NCI-H1105 treated with DMSO at 0.1 percent for 48 hours (cell line): ENCODE results near the gene COMMD8.

Experiments
- DNase-seq: peaks from one replicate; lab custom pipeline; 2025; lab: John Stamatoyannopoulos, UW

COMMD8 gene

DNA sequence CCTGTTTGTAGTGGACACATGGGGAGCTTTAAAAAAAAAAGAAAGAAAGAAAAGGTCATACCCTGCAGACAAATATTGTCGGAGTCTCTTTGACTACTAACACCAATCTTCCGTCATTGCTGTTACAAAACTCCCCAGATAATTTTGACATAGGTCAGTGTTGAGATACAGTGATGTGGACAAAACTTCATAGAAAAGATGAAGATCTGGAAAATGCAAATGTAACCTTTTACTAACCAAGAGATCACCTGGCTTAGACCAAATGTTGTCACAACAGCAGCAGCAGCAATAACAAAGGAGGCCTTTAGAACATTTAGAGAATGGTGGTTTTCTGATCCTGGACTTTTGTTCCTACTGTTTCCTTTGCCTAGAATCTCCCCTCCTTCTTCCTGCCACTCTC is 8.1 kb upstream of the COMMD8 start:
- no peak for DNase-seq

DNA sequence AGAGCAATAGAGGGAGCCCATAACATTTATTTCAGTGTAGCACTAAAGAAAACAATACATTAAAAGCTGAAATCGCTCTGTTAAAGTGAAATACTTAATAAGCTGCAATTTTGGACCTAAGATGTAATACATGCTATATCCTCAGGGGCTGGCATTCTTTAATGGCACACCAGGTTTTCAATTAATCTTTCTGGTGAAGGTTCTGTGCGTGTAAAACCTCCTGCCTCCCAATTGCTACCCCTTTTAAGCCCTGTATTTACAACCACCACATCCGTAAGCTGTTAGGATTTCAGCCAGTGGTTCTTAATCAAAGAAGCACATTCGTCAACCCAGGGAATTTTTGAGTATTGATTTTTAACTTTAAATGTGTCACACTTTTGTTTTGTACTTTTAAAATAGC is 7.6 kb upstream of the COMMD8 start:
- DNase-seq = no peak

DNA sequence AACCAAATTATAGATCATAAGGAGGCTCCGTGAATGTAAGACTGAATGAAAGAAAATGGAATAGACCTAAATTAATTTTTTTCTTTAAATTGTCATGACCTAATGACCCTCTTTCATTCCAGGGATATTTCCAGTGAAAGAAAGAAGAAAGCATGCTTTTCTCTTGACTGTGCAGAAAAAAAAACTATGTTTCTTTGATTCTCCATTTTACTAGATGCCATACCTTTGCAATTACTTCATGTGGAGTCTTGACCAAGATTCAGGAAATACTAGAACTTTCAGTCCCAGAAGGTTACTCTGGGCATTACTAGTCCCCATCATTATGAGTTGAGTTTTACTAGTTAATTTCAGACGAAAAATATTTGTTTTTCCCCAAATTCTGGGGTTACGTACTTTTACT is 6.4 kb upstream of the COMMD8 start:
- no peak for DNase-seq

DNA sequence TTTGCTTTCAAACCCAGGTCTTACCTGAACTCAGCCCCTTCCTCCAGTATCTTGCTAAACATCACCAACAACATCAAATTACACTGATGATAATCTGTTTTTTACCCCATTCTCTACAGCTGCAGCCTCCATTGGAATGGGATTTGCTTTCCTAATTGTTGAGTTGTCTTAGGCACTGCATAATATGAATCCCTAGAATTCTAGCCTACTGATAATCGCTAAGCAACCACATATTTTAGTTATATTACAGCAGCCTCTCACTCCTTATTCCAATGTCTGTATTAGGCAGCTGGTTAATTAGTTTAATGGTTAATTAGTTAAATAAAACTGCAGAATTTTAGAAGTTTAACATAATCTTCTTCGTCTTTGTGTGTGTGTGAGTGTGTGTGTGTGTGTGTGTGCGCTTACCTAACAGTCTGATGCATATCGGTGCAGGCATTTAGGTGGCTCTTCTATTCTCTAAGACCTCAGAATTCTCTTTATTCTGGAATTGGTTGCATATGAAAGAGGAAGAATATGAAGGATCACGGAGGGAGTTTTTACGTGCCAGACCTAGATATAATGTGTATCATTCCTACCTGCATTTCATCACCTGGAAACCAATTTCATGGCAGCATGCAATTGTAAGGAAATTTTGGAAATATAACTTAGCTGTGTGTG is 5.3 kb upstream of the COMMD8 start:
- DNase-seq = no peak

GRCh38 chr4:47466056-47466785 is 2.7 kb upstream of the COMMD8 start:
- DNase-seq = no peak

- DNase-seq = no peak
Observed at GRCh38 chr4:47465004-47465403, 1.5 kb upstream of the COMMD8 start.

- DNase-seq = no peak
Observed at GRCh38 chr4:47462799-47463234, 685 bp downstream of the COMMD8 start.

DNA sequence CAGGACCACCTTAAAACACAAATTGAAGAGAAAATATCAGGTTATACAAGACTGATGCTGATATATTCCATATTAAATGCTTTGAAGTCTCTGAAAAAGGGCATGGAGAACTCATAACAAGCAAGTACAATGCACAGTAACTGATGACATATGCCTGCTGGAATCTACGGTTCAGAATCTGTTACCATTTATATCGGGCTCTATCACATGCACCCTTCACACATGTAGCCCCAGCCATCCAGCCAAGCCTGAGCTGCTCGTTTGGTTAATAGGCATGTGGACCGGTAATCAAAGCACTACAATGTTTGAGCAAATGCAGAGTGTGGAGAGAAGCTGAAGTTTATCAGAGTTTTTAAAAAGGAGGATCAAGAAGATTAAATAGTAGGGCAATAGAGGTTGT is 11.8 kb downstream of the COMMD8 start:
- DNase-seq = no peak

GRCh38 chr4:47444031-47444430 is 19.5 kb downstream of the COMMD8 start:
- DNase-seq = no peak

DNA sequence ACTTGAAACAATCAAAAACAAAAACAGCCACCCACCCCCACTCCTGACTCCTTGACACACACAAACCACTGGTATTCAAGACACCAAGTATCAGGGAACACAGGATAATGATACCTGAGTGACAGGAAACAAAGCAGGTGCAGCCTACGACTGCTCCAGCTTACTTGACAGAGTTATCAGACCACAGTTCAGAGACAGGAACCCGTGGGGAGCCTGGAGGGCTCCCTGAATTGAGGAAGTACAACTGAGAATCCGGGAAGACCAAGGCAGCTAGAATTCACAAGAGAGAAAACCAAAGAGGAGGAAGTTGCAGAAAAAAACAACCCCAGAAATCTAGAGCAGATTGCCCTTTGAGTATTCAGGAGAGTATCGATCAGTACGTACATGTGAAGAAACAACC is 20.5 kb downstream of the COMMD8 start:
- DNase-seq = no peak

GRCh38 chr4:47434931-47435330 is 28.6 kb downstream of the COMMD8 start:
- DNase-seq = no peak

DNA sequence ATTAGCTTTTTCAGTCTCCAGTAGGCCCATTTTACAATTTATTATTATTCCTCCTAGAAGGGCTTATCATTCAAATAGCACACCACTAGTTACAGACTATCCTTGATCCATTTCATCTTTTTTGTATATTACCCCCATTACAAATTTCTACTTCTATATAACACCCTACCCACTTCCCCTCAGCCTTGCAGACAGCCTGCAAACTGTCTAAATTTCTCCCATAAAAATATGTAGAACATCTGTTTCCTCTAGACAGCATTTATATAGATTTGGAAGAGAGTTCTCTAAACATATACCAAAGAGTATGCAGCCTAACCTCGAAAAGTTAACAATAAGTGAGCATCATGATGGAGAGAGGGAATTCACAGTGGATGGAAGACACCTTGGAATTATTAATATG is 30.8 kb downstream of the COMMD8 start:
- DNase-seq = no peak

DNA sequence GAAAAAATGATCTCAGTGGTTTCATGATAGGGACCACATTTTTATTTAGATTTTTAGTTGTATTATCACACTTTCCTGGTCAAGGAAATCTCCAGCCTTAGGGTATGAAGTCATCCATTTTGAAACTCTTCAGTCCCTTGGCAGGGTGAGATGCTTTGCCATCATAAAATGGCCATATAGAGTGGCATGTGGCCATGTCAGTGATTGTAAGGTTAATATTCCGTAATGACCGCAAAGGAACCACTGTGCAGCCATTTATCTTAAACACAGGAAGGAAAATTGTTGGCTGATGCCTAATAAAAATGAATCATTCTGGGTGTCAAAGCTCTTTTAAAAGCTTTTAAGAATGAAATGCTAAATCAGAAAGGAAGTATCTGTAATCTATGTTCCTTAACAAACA is 35.6 kb downstream of the COMMD8 start:
- no peak for DNase-seq

DNA sequence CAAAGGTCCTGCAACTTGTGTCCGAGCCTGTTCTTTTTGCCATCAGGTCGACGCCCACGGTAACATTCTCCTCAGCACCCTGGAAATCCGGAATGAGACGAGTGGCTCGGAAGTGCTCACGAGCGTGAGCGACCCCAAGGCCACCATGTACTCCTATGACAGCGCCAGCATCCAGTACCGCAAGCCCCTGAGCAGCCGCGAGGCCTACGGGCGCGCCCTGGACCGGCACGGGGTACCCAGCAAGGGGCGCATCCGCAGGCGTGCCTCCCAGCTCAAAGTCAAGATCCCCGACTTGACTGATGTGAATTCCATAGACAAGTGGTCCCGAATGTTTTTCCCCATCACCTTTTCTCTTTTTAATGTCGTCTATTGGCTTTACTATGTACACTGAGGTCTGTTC is 37.9 kb downstream of the COMMD8 start:
- DNase-seq = no peak

- DNase-seq = no peak
Observed at GRCh38 chr4:47419296-47419695, 44.2 kb downstream of the COMMD8 start.

GRCh38 chr4:47418147-47418546 is 45.4 kb downstream of the COMMD8 start:
- no peak for DNase-seq

DNA sequence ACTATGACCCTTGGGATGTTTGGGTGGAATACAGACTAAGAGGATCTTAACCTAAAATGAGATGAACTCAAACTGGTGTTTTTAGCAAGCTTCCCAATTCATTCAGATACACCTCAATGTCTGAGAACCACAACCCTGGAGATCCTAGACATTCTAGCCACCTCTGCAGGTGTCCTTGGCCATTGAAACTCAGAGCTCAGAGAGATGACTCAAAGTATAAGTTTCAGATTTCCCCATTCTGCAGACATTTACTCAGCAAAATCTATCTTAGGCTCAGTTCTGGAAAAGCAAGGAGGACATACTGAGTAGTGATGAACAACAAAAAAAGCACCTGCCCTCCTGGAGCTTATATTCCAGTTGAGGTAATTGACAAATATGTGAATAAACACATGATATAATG is 47.8 kb downstream of the COMMD8 start:
- DNase-seq = no peak

DNA sequence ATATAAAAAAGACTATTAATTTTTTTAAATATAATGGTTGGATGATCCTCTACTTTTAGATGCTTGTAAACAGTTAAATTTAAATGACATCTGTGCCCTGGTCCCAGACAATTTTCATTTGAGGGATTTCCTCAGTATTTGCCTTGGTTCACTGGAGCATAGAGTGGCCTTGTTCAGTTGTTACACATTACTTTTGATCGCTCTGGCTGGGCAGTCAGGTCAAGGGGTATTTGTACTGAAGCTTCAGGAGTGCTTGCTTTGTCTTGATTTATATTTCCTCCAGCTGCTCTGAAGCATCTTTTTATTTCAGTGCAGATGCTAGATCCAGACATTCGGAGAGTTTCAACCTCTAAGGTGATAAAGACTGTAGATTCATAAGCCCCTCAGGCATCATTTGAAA is 50.0 kb downstream of the COMMD8 start:
- DNase-seq = no peak

- no peak for DNase-seq
Observed at GRCh38 chr4:47410271-47410670, 53.2 kb downstream of the COMMD8 start.

GRCh38 chr4:47406408-47406807 is 57.1 kb downstream of the COMMD8 start:
- no peak for DNase-seq
